Measurements from ENCODE around the gene ANKRD37.

- TF ChIP-seq CTCF (IDR thresholded peaks at IDR 0.05; ENCODE audit: insufficient read depth, low read depth, low read length) (no peak), EZH2 (IDR thresholded peaks at IDR 0.05; ENCODE audit: insufficient read depth, low read length) (no peak)
Measured at GRCh38 chr4:185351691-185352090, 45.0 kb upstream of the ANKRD37 start.
